T-helper 2 cell (primary cell): Measurements from ENCODE around the gene TMOD4.

Experiments used
- DNase-seq, 5 experiments: peaks; one replicate each; pipeline versions ENCODE4 v3.0.0 to v3.0.0-alpha.2; 2012 to 2022

Gene TMOD4

DNA sequence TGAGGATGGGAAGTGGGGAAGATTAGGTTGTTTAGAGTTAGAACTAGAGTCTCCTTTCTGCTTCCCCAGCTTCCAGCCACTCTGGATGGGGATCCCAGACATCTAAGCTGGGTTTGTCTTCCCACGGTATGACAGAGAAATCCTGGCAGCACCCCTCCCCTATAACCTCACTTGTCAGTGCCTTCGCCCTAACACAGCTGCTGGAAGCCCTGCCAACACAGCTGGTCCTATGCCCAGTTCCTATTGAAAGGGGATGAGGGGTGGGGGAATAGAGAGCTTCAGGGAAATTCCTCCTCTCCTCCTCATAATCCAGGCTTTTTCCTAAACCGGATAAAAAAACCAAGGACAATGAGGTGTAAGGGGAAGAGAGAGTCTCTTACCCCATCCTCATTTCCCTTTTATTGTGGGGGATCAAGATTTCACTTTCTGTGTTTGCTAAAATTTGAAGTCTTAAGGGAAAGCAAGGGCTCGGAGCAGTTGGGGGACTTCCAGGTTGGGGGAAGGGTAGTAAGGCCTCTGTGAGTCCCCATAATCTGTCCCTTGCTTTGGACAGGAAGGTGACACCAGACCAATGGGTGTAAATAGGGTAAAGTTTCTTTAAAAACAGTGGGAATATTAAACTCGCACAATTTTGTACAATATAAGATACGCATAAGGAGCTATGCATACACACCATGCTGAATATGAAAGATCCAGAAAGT is 590 bp downstream of the TMOD4 start:
- no peak for DNase-seq

DNA sequence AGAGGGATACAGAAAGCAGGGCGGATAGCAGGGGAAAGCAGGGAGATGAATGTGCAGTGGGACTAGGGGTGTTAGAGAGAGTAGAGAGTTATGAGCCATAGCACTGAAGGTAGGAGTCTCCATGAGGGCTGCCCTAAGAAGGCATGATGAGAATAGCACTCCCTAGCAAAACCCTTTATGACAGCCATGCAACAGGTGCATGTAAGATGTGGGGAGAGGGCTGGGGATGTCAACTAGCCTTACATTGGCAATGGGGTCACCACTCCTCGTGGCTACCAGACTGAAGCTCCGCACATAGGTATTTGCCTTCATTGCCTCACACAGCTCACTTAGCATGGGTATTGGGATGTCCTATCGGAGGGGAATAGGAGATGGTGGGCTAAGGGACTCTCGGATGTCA is 4.6 kb downstream of the TMOD4 start:
- no peak for DNase-seq

DNA sequence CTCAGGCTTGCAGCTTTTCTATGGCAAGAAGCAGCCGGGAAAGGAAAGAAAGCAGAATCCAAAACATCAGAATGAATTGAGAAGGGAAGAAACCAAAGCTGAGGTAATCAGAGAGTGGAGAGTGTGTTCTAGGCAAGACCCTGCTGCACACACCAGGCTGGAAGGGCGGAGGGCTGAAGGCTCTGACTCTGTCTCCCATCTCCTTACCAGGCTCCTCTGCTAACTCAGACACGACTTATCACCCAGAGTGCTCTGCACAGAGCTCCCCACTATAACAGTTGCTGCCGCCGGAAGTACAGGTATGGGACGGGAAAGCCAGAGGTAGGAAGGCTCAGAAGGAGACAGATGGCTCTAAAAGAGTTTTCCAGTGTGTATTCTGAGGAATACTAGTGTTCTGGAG is 8.7 kb downstream of the TMOD4 start:
- no peak for DNase-seq

DNA sequence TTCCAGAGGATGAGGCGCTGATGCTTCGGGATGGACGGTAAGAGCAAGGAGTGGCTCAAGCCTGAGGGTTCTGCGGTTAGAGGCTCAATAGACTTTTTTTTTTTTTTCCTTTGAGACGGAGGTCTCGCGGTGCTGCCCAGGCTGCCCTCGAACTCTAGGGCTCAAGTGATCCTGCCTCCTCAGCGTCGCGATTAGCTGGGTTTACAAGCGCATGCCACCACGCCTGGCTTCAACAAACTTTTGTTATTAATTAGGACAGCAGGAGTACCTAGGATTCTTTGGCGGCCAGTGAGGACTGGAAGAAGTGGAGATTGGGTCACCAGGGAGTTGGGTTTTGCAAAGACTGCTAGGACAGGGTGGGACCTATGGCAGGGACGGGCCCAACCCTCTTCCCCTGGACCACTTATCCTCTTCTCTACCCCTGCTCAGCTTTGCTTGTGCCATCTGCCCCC is 9.2 kb downstream of the TMOD4 start:
- DNase-seq: peak in 1 of 5 experiments; percentile 46

DNA sequence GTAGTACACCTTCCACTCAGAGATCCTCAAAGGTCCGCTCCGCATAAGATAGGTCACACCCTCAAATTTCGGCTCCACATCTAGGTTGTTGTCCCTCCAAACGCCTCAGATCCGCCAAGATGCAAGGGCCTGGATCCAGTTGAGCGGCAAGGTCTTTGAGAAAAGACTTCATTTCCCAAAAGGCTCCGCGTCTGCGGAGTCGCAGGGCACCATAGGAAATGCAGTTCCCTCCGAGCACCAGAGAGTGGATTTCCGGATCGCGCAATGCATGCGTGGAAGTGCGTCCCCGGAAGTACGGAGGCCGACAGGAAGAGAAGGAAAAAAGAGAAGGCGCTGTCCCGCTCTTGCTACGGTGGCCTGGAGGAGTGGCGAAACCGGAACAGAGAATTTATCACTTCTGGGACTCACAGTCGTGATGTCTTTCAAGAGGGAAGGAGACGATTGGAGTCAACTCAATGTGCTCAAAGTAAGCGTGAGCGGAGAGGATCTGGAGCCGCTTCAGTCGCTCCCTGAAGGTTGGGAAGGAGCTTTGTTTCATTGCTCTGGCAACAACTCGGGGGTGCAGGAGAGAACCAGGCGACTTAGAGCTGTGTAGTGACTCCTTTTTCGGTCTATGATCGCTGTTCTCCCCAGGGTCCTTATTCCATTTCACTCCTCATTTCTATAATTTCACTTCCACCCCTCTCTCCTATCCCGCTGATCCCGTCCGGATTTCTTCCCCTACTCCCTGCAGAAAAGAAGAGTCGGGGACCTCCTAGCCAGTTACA is 9.9 kb downstream of the TMOD4 start, which contains the start of the genes LYSMD1 and SCNM1:
Gene LYSMD1, minus strand, starts transcription at position 165 of the 767 bp plus-strand sequence. CDS start 644 bp downstream, outside the sequence.
Gene SCNM1, plus strand, starts transcription at position 407 of the 767 bp plus-strand sequence. Its CDS starts 9 bp downstream, at position 416.
- peak; percentile 85 to 100 (median 94) for DNase-seq

DNA sequence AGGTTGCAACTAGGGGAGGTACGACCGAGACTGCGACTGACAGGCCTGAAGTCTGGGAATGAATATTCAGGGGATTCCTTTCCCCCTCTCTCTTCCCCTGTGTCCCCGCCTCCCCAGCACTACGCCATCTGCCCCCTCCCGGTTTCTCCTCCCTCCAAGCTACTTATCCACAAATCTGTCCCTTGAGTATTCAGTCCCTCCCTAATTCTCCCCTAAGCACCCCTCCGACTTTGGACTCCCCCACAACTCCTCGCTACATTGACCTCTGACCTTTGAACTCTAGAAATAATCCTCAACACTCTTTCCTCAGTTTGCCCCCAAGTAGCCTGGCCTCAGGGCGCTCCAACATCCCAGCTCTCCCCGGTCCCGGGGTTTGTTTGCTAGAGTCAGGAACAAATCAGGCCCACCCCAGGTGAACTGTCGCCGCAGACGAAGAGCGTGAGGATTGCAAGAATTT is 10.5 kb downstream of the TMOD4 start:
- no peak for DNase-seq

DNA sequence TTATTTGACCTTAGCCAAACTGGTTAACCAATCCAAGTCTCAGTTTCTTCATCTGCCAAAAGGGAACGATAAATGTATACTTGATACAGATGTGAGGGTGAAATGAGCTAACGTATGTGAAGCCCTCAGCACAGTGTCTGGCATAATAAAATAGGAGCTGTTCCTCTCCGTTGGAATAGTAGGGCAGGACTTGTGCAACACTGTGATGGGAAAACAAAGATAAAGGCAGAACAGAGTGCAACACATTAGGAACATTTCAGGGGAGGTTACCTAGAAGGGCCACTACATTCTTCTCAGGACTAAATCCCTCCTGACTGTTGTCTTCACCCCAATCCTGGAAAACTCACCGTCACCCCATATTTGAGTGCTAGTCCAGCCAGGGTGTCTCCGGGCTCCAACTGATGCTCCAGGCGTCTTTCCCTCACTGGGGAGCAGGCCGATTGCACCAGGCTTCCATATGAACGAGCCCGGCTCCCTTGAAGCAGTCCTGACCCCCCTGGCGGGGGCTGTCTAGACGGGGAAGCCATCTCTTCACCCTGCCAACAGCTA is 11.0 kb downstream of the TMOD4 start:
- no peak for DNase-seq

DNA sequence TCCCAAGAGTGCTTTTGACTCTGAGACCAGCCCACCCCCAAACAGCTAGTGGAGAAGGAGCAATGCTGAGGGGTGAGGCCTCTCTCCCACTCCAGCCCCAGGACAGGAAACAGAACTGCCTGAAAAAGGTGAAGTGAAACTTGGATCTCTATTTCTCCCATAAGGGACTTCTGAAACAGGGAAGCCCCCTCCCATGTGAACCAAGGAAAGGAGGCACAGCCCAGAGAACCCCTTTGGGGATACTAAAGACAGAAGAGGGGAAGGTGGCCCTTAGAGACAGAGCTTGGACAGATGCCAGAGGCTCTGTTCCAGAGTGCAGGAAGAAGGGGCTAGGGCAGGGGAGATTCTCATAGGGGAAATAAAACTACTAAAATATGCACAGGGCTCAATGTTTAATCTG is 16.4 kb downstream of the TMOD4 start:
- no peak for DNase-seq

DNA sequence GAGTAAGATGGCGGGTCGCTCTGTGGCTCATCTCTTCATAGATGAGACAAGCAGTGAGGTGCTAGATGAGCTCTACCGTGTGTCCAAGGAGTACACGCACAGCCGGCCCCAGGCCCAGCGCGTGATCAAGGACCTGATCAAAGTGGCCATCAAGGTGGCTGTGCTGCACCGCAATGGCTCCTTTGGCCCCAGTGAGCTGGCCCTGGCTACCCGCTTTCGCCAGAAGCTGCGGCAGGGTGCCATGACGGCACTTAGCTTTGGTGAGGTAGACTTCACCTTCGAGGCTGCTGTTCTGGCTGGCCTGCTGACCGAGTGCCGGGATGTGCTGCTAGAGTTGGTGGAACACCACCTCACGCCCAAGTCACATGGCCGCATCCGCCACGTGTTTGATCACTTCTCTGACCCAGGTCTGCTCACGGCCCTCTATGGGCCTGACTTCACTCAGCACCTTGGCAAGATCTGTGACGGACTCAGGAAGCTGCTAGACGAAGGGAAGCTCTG is 17.0 kb downstream of the TMOD4 start:
- DNase-seq: no peak

DNA sequence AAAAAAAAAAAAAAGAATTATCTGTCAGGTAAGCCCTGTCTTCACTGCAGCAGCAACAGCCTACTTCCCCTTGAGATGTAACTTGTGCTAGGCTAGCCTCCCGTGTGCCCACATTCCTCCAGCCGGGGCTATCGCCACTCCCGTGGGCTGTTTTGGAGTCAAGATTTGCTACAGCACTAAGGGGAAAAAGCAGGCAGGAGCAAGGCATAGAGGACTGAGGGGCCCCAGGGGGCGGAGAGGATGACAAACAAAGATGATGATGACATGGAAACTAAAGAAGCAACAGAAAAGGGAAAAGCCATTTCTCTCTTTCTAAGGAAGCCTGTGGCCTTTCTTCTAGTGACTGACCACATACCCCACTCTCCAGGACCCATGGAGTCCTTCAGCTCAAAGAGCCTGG is 17.5 kb downstream of the TMOD4 start:
- DNase-seq: peak in 1 of 5 experiments; percentile 24

DNA sequence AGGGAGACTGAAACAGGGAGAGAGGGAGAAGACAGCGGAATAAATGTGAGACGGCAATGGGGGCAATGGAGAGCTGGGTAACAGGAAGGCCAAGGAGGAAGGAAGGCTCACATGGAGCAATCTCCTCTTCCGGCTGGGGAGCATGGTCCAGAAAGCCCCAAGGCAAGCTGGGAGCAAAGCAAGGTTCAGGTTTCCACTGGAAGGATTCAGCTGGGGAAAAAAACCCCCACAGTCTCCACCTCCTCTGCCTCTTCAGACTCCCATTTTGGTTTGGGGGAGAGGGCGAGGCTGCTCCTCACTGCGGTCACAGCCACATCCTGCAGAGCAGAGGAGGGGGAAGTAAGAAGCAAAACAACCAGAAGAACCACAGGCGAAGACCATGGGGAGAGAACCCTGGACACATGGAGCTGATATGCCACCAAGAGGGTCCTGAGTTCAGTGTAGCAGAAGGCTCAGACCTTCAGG is 18.7 kb downstream of the TMOD4 start:
- DNase-seq: peak in 4 of 5 experiments; percentile 28 to 91 (median 62)

DNA sequence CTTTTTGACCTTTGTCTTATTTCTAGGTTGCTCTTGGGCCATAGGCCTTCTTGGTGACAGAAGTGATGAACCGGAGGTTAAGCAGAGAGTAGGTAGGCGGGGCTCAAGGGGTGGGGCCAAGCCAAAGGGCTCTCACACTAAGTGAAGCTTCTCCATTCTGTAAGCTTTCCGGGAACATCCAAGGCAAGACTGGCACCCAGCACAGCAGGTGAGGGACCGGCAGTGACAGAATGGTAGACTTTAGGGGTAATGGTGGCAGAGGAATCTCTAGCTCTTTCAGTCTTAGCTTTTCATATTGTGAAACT is 19.3 kb downstream of the TMOD4 start, which contains the start of gene TNFAIP8L2:
Gene TNFAIP8L2, plus strand, starts transcription at position 135 of the 305 bp plus-strand sequence. CDS start 2,049 bp downstream, outside the sequence.
- DNase-seq: peak; percentile 35 to 88 (median 65)

DNA sequence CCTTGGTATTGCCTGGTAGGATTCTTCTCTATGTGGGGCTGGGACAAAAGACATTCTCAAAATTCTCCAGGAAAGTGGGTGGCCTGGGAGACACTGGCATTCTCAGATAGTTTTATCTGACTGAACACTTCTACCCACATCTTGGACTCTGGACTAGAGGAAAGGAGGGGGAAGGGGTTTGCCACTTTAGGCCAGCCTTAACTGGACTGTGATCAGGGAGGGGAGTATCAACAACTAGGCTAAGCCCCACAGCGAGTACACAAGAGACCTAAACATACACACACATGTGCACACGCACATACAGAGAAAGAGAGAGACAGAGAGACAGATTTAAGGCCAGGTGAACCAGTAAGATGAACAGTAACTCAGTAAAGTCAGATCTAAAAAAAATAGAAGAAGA is 28.1 kb downstream of the TMOD4 start:
- no peak for DNase-seq

DNA sequence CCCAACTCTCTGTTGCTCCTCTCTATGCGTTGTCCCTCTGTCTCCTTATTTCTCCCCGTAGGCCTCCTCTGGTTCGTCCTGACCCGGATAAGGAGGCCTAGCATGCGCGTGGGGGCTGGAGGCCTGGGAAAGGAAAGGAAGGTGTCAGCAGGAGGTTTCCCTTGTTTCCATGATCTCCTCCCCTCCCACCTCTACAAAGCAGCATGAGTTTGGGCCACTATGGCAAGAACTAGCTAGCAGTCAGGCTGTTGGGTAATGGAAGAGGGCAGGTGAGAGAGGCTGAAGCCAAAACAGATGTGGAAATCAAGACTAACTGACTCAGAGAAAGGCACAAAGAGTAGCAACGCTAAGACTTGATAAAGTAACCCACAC is 28.7 kb downstream of the TMOD4 start:
- no peak for DNase-seq

DNA sequence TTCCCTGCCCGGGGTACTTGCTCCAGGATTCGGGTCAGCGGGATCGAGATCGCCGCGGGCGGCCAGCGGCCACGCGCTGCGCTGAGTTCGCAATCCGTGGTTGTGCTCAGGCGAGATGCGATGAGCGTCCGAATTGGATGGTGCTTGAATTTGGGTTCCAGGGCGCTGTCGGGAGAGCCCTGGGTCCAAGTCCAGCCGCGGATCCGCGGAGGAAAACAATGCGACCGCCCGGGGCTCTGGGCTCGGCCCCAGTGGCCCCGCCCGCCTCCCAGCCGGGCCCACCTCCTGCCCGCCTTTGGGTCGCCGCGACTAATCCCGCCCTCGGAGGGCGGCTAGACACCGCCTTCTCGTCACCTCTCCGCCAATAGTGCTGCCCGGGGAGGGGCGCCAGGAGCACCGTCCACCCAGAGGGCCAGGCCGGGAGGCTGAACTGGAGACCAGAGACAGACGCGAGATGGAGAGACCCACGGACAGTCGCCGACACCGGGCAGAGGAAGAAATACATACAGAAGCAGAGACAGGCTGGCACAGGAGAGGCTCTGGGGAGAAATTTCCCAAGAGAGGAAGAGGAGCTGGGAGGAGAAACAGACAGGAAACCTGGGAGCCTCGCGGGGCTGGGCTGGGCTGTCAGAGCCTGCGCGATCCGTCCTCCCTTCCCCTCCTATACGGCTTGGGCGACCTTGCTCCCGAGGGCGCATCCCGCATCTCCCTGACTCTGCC is 29.2 kb downstream of the TMOD4 start, which contains the start of gene SEMA6C:
Gene SEMA6C, minus strand, starts transcription at position 220 of the 720 bp plus-strand sequence. CDS start 4,010 bp downstream, outside the sequence.
- DNase-seq: peak; percentile 72 to 85 (median 82)

DNA sequence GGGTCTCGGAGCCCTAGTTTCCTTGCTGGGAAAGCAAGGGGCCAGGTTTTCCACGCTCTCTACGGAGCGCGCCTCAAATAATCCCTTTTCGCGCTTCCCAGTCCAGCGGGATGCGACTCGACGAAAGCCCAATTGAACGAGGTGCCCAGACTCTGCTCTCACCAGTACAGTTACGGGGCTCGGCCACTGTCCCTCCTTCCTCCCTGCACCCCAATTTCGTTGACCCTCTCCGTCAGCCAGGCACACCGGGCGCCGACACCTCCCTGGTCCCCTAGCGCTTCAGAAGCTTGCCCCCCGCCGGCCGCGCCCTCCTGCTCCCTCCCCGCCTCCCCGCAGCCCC is 29.7 kb downstream of the TMOD4 start:
- DNase-seq: no peak

DNA sequence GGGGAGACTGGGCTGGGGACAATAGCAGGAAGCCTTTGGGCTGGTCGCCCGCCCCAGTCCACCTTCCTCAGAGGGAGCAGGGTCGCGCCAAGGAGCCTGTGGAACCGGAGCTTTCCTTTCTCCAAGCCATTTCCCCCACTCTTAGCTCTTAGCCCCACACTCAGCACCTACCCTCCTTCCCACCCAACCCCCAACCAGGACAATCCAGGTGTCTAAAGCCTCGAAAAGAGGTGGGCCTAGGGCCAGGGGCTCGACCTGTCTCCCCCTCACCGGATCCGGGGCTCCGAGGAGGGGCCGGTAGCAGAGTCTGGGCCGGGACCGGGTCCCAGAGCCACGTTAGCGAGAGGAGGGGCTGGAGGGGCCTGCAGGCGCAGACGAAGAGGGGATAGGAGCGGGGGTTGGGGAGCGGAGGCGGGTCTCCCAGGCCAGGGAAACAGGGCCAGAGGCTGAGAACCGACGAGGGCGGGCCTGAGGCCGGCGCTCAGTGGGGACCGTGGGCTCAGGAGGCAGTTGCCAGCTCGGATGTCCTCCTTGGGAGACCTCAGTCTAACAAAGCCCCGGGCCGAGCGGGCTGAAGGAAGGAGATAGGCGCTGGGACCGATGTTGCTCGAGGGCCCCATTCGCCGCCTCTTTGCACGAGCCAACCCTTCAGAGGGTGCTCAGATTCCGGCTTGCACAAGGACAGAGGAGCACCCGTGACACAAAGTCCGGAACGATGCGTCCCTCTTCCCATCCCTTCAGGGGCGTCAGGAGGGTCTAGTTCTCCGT is 30.3 kb downstream of the TMOD4 start:
- peak in 1 of 5 experiments; percentile 32 for DNase-seq

DNA sequence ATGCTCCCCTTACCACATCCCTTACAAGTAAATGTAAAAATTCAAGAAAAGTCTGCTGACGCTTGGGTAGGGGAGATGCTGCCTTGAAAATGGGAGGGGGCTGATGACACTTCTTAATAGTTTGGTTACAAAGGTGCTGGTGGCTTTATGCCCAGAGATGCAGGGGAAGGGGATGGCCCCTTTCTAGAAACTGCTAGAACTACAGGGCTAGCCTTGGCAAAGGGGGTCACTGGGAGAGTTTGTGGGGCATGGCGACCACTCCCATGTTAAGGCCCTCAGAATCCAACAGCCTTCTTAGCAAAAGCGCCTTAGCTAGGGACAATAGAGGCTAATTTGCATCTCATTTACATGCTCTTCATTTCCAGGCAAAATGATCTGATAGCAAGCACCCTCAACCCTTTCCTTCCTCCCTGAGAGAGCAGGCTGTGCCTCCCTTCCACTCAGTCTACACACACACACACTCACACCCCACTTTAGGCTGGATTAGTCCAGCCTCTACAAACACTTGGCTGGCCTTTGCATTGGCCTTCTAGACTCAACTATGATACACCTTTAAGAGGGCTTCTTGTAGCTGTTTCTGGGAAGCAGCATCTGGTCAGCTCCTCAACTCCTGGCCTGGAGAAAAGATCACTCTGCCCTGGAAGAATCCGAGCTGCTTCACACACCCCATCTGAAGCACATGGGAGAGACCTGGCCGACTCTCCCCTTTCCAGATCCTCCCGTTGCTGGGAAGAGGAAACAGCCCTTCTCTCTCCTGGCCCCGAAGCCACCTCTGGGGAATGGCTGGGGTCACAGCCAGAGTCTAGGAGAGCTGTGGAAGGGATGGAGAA is 31.1 kb downstream of the TMOD4 start:
- DNase-seq: no peak

DNA sequence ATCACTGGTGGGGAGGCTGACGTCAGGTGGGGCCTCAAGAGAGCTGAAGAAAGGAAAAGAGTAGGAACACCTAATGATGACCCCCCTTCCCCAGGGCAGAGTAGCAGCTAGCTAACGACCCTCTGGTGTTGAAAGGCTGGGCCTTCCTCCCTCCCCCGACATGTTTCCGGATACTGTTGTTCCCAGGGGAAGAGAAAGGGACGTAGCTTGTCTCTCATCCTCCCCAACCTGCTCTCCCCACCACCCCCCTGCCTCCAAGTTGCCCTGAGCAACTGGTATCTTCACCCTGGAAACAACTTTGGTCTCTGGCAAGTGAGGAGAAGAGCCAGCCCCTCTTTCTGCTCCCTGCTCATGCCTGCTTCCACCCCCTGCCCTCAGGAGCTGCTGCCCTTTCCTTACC is 31.8 kb downstream of the TMOD4 start:
- no peak for DNase-seq

DNA sequence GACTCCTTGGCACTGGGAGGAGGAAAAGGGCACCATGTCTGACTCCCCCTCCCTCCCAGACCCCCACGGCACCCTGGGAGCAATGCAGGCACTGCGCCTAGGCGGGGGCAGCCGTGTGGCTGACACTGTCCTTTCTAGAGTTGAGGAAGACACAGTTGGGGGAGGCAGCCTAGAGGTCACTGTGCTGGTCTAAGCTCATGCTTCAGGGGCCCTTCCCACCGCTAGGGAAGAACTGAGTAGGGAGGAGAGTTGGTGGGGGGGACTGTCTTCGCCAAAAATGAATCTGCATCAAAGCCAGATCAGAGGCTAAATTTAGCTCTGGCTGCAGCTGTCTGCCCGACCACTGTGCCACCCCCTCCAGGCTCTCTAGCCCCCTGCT is 32.7 kb downstream of the TMOD4 start:
- no peak for DNase-seq
